Measurements from ENCODE around the gene XPC. TPM values are rescaled to one million over a fixed set of nuclear protein-coding genes. Genes with fewer than 3 reads are reported as not detected.
"Not testable (repeated sequence)": the region's sequence is repeated elsewhere in the genome, so short reads cannot be mapped to it uniquely, and the experiment has no call there.

XPC gene
- total RNA-seq, 1 donor from 2014 or later: 26.8 TPM

GRCh38 chr3:14113965-14114635 is 64.3 kb downstream of the XPC start:
- peaks cover 14% of the 10 kb centered on the region for H3K36me3 Mint-ChIP-seq (ENCODE audit: low read depth)
- no peaks in the 10 kb centered on the region for H3K4me1 Mint-ChIP-seq (ENCODE audit: low read depth)
- H3K9me3 Mint-ChIP-seq (ENCODE audit: low read depth): peaks cover 2% of the 10 kb centered on the region
- TF ChIP-seq CTCF (IDR thresholded peaks at IDR 0.05): peak; percentile 67
- no peaks in the 10 kb centered on the region for H3K27me3 Mint-ChIP-seq (ENCODE audit: low read depth)
- no peak overlapping the region for H3K4me3 Mint-ChIP-seq (ENCODE audit: unreplicated experiment)
- no peak for DNase-seq (ENCODE audit: low spot score)
- H3K27ac Mint-ChIP-seq (ENCODE audit: unreplicated experiment): no peak overlapping the region

- H3K9me3 Mint-ChIP-seq (ENCODE audit: low read depth): peaks cover 2% of the 10 kb centered on the region
- DNase-seq (ENCODE audit: low spot score): no peak
- H3K27me3 Mint-ChIP-seq (ENCODE audit: low read depth): peaks cover 6% of the 10 kb centered on the region
- H3K27ac Mint-ChIP-seq (ENCODE audit: unreplicated experiment): no peak overlapping the region
- TF ChIP-seq CTCF (IDR thresholded peaks at IDR 0.05): no peak
- H3K4me1 Mint-ChIP-seq (ENCODE audit: low read depth): no peaks in the 10 kb centered on the region
- H3K4me3 Mint-ChIP-seq (ENCODE audit: unreplicated experiment): no peak overlapping the region
- peaks cover 15% of the 10 kb centered on the region for H3K36me3 Mint-ChIP-seq (ENCODE audit: low read depth)
Measured at GRCh38 chr3:14110699-14111098, 67.7 kb downstream of the XPC start.

GRCh38 chr3:14109821-14110220 is 68.6 kb downstream of the XPC start:
- DNase-seq (ENCODE audit: low spot score); H3K4me1 Mint-ChIP-seq (ENCODE audit: low read depth); H3K27ac Mint-ChIP-seq (ENCODE audit: unreplicated experiment); H3K9me3 Mint-ChIP-seq (ENCODE audit: low read depth); H3K4me3 Mint-ChIP-seq (ENCODE audit: unreplicated experiment); H3K27me3 Mint-ChIP-seq (ENCODE audit: low read depth): not testable (repeated sequence)
- H3K36me3 Mint-ChIP-seq (ENCODE audit: low read depth): peaks cover 16% of the 10 kb centered on the region

GRCh38 chr3:14097616-14098391 is 80.6 kb downstream of the XPC start:
- no peak overlapping the region for H3K4me3 Mint-ChIP-seq (ENCODE audit: unreplicated experiment)
- DNase-seq (ENCODE audit: low spot score): no peak
- no peak overlapping the region for H3K27ac Mint-ChIP-seq (ENCODE audit: unreplicated experiment)
- H3K9me3 Mint-ChIP-seq (ENCODE audit: low read depth): peaks cover 9% of the 10 kb centered on the region
- TF ChIP-seq CTCF (IDR thresholded peaks at IDR 0.05): no peak
- peaks cover 36% of the 10 kb centered on the region for H3K27me3 Mint-ChIP-seq (ENCODE audit: low read depth)
- no peaks in the 10 kb centered on the region for H3K36me3 Mint-ChIP-seq (ENCODE audit: low read depth)
- H3K4me1 Mint-ChIP-seq (ENCODE audit: low read depth): no peaks in the 10 kb centered on the region

- Mint-ChIP-seq H3K27me3 (ENCODE audit: low read depth) (peaks cover 34% of the 10 kb centered on the region), H3K4me3 (ENCODE audit: unreplicated experiment) (no peak overlapping the region), H3K9me3 (ENCODE audit: low read depth) (peaks cover 9% of the 10 kb centered on the region), H3K27ac (ENCODE audit: unreplicated experiment) (no peak overlapping the region), H3K4me1 (ENCODE audit: low read depth) (no peaks in the 10 kb centered on the region), H3K36me3 (ENCODE audit: low read depth) (no peaks in the 10 kb centered on the region)
- peak; percentile 9 for TF ChIP-seq CTCF (IDR thresholded peaks at IDR 0.05)
- no peak for DNase-seq (ENCODE audit: low spot score)
Measured at GRCh38 chr3:14096742-14097141, 81.7 kb downstream of the XPC start.

Other genes starting within 250 kb of the XPC start
- 6.1 to 8.1 TPM (median 7.2 TPM) in 3 replicates for gene CHCHD4, start 53.7 kb downstream of the XPC start, total RNA-seq
- 83.4 to 89.1 TPM (median 84.9 TPM) in 3 replicates for gene TMEM43, start 53.5 kb downstream of the XPC start, total RNA-seq
- 8.1 to 12.8 TPM (median 8.4 TPM) in 3 replicates for gene LSM3, start 216 bp upstream of the XPC start, total RNA-seq
- gene SLC6A6, start 224.0 kb upstream of the XPC start, total RNA-seq: 46.0 to 63.9 TPM (median 48.0 TPM) in 3 replicates

All from chondrocyte (in vitro differentiated cells).